GM21390 (cell line): ENCODE measurements around the gene IGFALS.

ENCODE experiments used
- ATAC-seq: cut with Tn5 transposase; IDR thresholded peaks from one replicate; pipeline ENCODE4 v1.9.1; 2021; ENCODE audit not compliant: unreplicated experiment

IGFALS gene

GRCh38 chr16:1793578-1794220 lies at the start of gene IGFALS:
Gene IGFALS (minus strand): TSS chr16:1793705. CDS start chr16:1793652, 53 bp downstream.
- ATAC-seq, result no peak

GRCh38 chr16:1839554-1839953 lies 46.0 kb upstream of the IGFALS start:
- ATAC-seq, result no peak

GRCh38 chr16:1834096-1834495 lies 40.6 kb upstream of the IGFALS start:
- ATAC-seq, result no peak

GRCh38 chr16:1832838-1833454 lies 39.4 kb upstream of the IGFALS start:
- ATAC-seq, result no peak

GRCh38 chr16:1831186-1832075 lies 37.9 kb upstream of the IGFALS start:
- ATAC-seq, result no peak

- no peak for ATAC-seq
Observed at GRCh38 chr16:1830213-1830612, 36.7 kb upstream of the IGFALS start.

- ATAC-seq, result no peak
Observed at GRCh38 chr16:1828645-1829410, 35.3 kb upstream of the IGFALS start.

GRCh38 chr16:1826691-1827573 lies 33.4 kb upstream of the IGFALS start, which contains the start of the genes FAHD1 and HAGH:
Gene FAHD1 (plus strand): TSS chr16:1827206. CDS start chr16:1827239, 33 bp downstream.
Gene HAGH (minus strand): TSS chr16:1826825. CDS start chr16:1826787, 38 bp downstream.
- ATAC-seq, result peak; percentile 74

GRCh38 chr16:1825864-1826690 lies 32.6 kb upstream of the IGFALS start:
- ATAC-seq, result peak; percentile 49

- ATAC-seq, result no peak
Observed at GRCh38 chr16:1825381-1825863, 31.9 kb upstream of the IGFALS start.

GRCh38 chr16:1823821-1824220 lies 30.3 kb upstream of the IGFALS start:
- no peak for ATAC-seq

- no peak for ATAC-seq
Observed at GRCh38 chr16:1822801-1823200, 29.3 kb upstream of the IGFALS start.

- no peak for ATAC-seq
Observed at GRCh38 chr16:1821861-1822611, 28.5 kb upstream of the IGFALS start.

GRCh38 chr16:1820946-1821290 lies 27.4 kb upstream of the IGFALS start:
- ATAC-seq, result no peak

- ATAC-seq, result no peak
Observed at GRCh38 chr16:1820096-1820945, 26.8 kb upstream of the IGFALS start.

GRCh38 chr16:1819611-1820010 lies 26.1 kb upstream of the IGFALS start:
- ATAC-seq, result no peak

- ATAC-seq, result no peak
Observed at GRCh38 chr16:1818873-1819525, 25.5 kb upstream of the IGFALS start.
